GM21576 (cell line): Measurements from ENCODE around the gene PCDHB14.

Experiments used
- ATAC-seq: cut with Tn5 transposase; IDR thresholded peaks from one replicate; pipeline ENCODE4 v1.9.1; 2021; ENCODE audit warnings: mild to moderate bottlenecking, moderate library complexity; ENCODE audit not compliant: unreplicated experiment

Gene PCDHB14

DNA sequence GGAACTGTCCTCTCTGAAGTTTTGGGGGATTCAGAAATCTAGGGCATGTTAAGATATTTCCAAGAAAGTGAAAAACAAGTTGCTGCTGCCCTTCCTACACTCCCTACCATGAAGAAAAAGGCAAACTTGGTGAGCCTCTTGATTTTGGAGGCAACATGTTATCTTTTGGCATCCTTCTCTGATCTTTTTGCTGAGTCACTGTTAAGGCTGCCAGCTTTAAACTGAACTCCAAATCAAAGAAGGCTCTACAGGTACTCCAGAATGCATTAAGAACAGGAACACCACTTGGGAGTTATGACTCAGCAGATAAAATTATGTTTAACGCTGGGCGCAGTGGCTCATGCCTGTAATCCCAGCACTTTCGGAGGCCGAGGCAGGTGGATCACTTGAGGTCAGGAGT, 46.1 kb downstream of the PCDHB14 start:
- no peak for ATAC-seq

DNA sequence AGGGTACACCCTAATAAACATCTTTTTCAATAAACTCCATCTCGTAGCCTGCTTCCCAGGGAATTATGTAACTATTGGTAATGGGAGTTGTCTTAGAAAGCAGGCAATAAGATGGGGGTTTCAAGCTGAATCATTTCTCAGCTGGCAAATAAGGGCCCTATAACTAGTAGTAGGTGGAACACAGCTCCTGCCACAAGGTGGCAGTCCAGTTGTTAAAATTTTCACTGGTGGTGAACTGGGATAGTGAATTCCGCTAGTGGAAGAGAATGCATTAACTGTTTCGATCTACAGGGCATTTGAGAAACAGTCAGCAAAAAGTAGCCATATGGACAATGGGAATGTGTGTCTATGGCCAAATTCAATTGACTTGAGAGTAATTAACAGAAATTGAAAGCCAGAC, 49.8 kb downstream of the PCDHB14 start:
- ATAC-seq = no peak
